Measurements from ENCODE around the gene RNF125. TPM values are rescaled to one million over a fixed set of nuclear protein-coding genes. Genes with fewer than 3 reads are reported as not detected.
A peak's percentile ranks its signal among the peaks of the same experiment; 100 is the strongest.

The RNF125 gene
- total and polyA plus RNA-seq, 9 of the 15 experiments (the other 6 are each of a cell fraction or from before 2014, with no cell fraction given), result 0.01 to 0.29 (median 0.07) TPM; not detected in 1

GRCh38 chr18:32092422-32093101, 73.9 kb downstream of the RNF125 start (continued):
- TF ChIP-seq, protein P1, sequence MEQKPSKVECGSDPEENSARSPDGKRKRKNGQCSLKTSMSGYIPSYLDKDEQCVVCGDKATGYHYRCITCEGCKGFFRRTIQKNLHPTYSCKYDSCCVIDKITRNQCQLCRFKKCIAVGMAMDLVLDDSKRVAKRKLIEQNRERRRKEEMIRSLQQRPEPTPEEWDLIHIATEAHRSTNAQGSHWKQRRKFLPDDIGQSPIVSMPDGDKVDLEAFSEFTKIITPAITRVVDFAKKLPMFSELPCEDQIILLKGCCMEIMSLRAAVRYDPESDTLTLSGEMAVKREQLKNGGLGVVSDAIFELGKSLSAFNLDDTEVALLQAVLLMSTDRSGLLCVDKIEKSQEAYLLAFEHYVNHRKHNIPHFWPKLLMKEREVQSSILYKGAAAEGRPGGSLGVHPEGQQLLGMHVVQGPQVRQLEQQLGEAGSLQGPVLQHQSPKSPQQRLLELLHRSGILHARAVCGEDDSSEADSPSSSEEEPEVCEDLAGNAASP (IDR thresholded peaks at IDR 0.05), result no peak
- TF ChIP-seq ELK3 (CRISPR knock-in tag; IDR thresholded peaks at IDR 0.05), result no peak
- no peak for TF ChIP-seq NFE2L1 (tag; IDR thresholded peaks at IDR 0.05; ENCODE audit: borderline replicate concordance, low read depth)
- TF ChIP-seq NR2C1 (IDR thresholded peaks at IDR 0.05), result no peak
- TF ChIP-seq NR2C1 (tag; IDR thresholded peaks at IDR 0.05), result no peak
- TF ChIP-seq, protein P2, sequence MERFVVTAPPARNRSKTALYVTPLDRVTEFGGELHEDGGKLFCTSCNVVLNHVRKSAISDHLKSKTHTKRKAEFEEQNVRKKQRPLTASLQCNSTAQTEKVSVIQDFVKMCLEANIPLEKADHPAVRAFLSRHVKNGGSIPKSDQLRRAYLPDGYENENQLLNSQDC (CRISPR knock-in tag; IDR thresholded peaks at IDR 0.05), result no peak
- TF ChIP-seq ZBTB17 (CRISPR knock-in tag; IDR thresholded peaks at IDR 0.05), result no peak
- peak in 1 of 2 experiments; percentile 29; a peak in 2 of 4 replicates for TF ChIP-seq TRIM24 (IDR thresholded peaks at IDR 0.05)
- no peak for TF ChIP-seq KHSRP (IDR thresholded peaks at IDR 0.05)
- TF ChIP-seq, protein P3, sequence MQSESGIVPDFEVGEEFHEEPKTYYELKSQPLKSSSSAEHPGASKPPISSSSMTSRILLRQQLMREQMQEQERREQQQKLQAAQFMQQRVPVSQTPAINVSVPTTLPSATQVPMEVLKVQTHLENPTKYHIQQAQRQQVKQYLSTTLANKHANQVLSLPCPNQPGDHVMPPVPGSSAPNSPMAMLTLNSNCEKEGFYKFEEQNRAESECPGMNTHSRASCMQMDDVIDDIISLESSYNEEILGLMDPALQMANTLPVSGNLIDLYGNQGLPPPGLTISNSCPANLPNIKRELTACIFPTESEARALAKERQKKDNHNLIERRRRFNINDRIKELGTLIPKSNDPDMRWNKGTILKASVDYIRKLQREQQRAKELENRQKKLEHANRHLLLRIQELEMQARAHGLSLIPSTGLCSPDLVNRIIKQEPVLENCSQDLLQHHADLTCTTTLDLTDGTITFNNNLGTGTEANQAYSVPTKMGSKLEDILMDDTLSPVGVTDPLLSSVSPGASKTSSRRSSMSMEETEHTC (IDR thresholded peaks at IDR 0.05), result no peak
- no peak for TF ChIP-seq SRSF9 (IDR thresholded peaks at IDR 0.05; ENCODE audit: borderline replicate concordance, low read depth, low read length)
- no peak for TF ChIP-seq ZNF609 (CRISPR knock-in tag; IDR thresholded peaks at IDR 0.05; ENCODE audit: borderline replicate concordance)
- TF ChIP-seq, protein P4, sequence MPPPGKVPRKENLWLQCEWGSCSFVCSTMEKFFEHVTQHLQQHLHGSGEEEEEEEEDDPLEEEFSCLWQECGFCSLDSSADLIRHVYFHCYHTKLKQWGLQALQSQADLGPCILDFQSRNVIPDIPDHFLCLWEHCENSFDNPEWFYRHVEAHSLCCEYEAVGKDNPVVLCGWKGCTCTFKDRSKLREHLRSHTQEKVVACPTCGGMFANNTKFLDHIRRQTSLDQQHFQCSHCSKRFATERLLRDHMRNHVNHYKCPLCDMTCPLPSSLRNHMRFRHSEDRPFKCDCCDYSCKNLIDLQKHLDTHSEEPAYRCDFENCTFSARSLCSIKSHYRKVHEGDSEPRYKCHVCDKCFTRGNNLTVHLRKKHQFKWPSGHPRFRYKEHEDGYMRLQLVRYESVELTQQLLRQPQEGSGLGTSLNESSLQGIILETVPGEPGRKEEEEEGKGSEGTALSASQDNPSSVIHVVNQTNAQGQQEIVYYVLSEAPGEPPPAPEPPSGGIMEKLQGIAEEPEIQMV (tag; conservative IDR thresholded peaks at IDR 0.05; ENCODE audit: low read depth), result no peak
- no peak for TF ChIP-seq NFIX (CRISPR knock-in tag; IDR thresholded peaks at IDR 0.05; ENCODE audit: low read depth)
- TF ChIP-seq, protein P5, sequence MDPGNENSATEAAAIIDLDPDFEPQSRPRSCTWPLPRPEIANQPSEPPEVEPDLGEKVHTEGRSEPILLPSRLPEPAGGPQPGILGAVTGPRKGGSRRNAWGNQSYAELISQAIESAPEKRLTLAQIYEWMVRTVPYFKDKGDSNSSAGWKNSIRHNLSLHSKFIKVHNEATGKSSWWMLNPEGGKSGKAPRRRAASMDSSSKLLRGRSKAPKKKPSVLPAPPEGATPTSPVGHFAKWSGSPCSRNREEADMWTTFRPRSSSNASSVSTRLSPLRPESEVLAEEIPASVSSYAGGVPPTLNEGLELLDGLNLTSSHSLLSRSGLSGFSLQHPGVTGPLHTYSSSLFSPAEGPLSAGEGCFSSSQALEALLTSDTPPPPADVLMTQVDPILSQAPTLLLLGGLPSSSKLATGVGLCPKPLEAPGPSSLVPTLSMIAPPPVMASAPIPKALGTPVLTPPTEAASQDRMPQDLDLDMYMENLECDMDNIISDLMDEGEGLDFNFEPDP (CRISPR knock-in tag; IDR thresholded peaks at IDR 0.05), result no peak
